ENCODE data around the gene WNT4.

DNA sequence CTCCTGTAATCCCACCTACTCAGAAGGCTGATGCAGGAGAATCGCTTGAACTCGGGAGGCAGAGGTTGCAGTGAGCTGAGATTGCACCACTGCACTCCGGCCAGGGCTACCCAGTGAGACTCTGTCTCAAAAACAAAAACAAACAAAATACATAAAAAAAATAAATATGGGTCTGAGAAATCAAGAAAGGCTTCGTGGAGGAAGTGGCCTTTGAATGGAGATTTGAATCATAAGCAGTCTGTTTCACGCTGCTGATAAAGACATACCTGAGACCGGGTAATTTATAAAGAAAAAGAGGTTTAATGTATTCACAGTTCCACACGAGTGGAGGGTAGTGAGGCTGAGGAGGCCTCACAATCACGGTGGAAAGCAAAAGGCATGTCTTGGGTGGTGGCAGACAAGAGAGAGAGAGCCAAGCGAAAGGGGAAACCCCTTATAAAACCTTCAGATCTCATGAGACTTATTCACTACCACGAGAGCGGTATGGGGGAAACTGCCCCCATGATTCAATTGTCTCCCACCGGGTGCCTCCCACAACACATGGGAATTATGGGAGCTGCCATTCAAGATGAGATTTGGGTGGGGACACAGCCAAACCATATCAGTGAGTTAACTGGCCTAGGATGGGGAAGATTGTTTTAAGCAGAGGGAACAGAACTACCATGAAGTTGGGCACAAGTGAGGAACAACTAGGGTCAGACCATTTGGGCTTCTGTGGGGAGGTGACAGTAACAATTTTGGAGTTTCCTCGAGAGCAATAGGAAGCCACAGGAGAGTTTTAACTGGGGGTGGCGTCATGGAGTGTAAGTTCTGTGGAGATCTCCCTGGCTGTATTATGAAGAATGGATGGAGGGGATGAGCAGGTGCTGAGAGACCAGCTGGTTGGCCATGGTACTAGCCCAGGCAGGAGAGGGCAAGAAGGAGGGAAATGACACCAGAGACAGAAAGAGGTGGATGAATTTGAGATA is 22.2 kb upstream of the WNT4 start:
- TF ChIP-seq, protein P1, sequence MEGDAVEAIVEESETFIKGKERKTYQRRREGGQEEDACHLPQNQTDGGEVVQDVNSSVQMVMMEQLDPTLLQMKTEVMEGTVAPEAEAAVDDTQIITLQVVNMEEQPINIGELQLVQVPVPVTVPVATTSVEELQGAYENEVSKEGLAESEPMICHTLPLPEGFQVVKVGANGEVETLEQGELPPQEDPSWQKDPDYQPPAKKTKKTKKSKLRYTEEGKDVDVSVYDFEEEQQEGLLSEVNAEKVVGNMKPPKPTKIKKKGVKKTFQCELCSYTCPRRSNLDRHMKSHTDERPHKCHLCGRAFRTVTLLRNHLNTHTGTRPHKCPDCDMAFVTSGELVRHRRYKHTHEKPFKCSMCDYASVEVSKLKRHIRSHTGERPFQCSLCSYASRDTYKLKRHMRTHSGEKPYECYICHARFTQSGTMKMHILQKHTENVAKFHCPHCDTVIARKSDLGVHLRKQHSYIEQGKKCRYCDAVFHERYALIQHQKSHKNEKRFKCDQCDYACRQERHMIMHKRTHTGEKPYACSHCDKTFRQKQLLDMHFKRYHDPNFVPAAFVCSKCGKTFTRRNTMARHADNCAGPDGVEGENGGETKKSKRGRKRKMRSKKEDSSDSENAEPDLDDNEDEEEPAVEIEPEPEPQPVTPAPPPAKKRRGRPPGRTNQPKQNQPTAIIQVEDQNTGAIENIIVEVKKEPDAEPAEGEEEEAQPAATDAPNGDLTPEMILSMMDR (IDR thresholded peaks at IDR 0.05 in 4 of 5, conservative IDR thresholded peaks at IDR 0.05 in 1 of 5): no peak
- TF ChIP-seq POLR2A (IDR thresholded peaks at IDR 0.05): no peak

Data from gastrocnemius medialis (tissue), 4 donors.